IMR-90 (cell line): Measurements from ENCODE around the gene TMEM45B.

ENCODE experiments used
- BHLHE40 ChIP-seq: fragments of 150-350 bp; IDR thresholded peaks from 2 replicates; pipeline ENCODE4 v1.6.1; 2016; ENCODE audit warnings: mild to moderate bottlenecking, low read depth, low read length
- CEBPB ChIP-seq: IDR thresholded peaks from 2 replicates; pipeline ENCODE4 v1.6.1; 2012; ENCODE audit warnings: low read depth, low read length, improper control_type of control experiment
- CHD1 ChIP-seq: IDR thresholded peaks from 2 replicates; pipeline ENCODE4 v1.6.1; 2012; ENCODE audit warnings: low read depth, low read length, improper control_type of control experiment
- MAFK ChIP-seq: IDR thresholded peaks from 2 replicates; pipeline ENCODE4 v1.6.1; 2012; ENCODE audit warnings: low read depth, low read length, improper control_type of control experiment
- MXI1 ChIP-seq: IDR thresholded peaks from 2 replicates; pipeline ENCODE4 v1.6.1; 2012; ENCODE audit warnings: low read depth, mild to moderate bottlenecking, low read length, moderate library complexity, borderline replicate concordance
- NFE2L2 ChIP-seq: fragments of 150-350 bp; IDR thresholded peaks from 2 replicates; pipeline ENCODE4 v1.6.1; 2016; ENCODE audit warnings: low read depth, mild to moderate bottlenecking, low read length
- POLR2A ChIP-seq: IDR thresholded peaks from 2 replicates; pipeline ENCODE4 v1.6.1; 2012; ENCODE audit warnings: mild to moderate bottlenecking, low read depth, low read length
- RAD21 ChIP-seq: IDR thresholded peaks from 2 replicates; pipeline ENCODE4 v1.6.1; 2012; ENCODE audit warnings: low read length, improper control_type of control experiment
- RCOR1 ChIP-seq: IDR thresholded peaks from 2 replicates; pipeline ENCODE4 v1.6.1; 2012; ENCODE audit warnings: mild to moderate bottlenecking, low read length, improper control_type of control experiment; ENCODE audit not compliant: insufficient replicate concordance
- RFX5 ChIP-seq: IDR thresholded peaks from 2 replicates; pipeline ENCODE4 v1.8.0; 2012; ENCODE audit warnings: low read depth, mild to moderate bottlenecking, low read length, moderate library complexity
- SMC3 ChIP-seq: fragments of 150-350 bp; IDR thresholded peaks from 2 replicates; pipeline ENCODE4 v1.6.1; 2016; ENCODE audit warnings: low read depth, mild to moderate bottlenecking, antibody characterized with exemption, low read length, moderate library complexity
- TF ChIP-seq, protein P1 (sequence below): conservative IDR thresholded peaks from 2 replicates; pipeline ENCODE4 v1.5.1; 2012; ENCODE audit warnings: mild to moderate bottlenecking, low read depth, low read length, improper control_type of control experiment
- TF ChIP-seq, protein P2 (sequence below): fragments of 150-350 bp; IDR thresholded peaks from 2 replicates; pipeline ENCODE4 v1.6.1; 2017; ENCODE audit warnings: mild to moderate bottlenecking, antibody characterized with exemption, low read length, low read depth

DNA sequence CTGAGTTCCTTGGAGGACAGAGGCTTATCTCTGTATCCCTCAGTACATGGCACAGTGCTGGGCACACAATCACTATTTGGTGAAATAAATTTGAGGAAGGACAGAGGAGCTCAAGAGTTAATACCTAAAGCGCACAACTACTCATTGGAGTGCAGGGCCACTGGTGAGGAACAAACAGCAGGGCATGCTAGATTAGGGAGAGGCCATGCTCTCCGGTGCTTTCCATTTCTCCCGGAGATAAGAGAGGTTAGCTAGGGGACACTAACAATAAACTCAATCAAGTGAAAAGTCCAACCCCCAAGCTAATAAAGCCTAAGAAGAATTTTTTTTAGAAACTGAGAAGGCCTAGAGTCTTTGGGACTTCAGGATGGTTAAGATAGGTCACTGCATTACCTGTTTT is 50.7 kb downstream of the TMEM45B start:
- TF ChIP-seq, protein P1, sequence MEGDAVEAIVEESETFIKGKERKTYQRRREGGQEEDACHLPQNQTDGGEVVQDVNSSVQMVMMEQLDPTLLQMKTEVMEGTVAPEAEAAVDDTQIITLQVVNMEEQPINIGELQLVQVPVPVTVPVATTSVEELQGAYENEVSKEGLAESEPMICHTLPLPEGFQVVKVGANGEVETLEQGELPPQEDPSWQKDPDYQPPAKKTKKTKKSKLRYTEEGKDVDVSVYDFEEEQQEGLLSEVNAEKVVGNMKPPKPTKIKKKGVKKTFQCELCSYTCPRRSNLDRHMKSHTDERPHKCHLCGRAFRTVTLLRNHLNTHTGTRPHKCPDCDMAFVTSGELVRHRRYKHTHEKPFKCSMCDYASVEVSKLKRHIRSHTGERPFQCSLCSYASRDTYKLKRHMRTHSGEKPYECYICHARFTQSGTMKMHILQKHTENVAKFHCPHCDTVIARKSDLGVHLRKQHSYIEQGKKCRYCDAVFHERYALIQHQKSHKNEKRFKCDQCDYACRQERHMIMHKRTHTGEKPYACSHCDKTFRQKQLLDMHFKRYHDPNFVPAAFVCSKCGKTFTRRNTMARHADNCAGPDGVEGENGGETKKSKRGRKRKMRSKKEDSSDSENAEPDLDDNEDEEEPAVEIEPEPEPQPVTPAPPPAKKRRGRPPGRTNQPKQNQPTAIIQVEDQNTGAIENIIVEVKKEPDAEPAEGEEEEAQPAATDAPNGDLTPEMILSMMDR, result no peak
- no peak for TF ChIP-seq MAFK
- TF ChIP-seq POLR2A, result no peak
- no peak for TF ChIP-seq RAD21
- no peak for TF ChIP-seq SMC3
- TF ChIP-seq, protein P2, sequence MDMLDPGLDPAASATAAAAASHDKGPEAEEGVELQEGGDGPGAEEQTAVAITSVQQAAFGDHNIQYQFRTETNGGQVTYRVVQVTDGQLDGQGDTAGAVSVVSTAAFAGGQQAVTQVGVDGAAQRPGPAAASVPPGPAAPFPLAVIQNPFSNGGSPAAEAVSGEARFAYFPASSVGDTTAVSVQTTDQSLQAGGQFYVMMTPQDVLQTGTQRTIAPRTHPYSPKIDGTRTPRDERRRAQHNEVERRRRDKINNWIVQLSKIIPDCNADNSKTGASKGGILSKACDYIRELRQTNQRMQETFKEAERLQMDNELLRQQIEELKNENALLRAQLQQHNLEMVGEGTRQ, result no peak
- no peak for TF ChIP-seq CEBPB
- no peak for TF ChIP-seq NFE2L2
- no peak for TF ChIP-seq RFX5
- no peak for TF ChIP-seq CHD1
- no peak for TF ChIP-seq BHLHE40
- no peak for TF ChIP-seq RCOR1
- no peak for TF ChIP-seq MXI1
